ENCODE results near the gene GNB3.

The GNB3 gene

DNA sequence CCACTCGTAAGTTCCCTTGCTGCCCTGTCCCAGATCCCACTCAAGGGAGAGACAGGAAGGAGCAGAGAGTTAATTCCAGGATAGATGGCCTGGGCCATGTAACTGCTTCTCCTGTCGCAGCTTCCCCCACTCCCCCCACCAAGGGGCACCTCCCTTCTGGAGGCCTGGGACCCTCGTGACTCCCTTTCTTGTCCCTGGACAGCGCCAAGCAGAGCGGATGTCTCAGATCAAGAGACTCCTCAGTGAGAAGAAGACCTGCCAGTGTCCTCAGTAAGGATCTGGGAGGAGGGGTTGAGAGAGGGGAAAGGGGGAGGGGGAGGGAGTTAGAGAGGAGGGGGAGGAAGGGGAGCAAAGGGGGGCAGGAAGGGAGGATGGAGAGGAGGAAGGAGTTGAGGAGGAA, 22.1 kb upstream of the GNB3 start:
- Mint-ChIP-seq H3K4me3 (no peak overlapping the region), H3K27ac (no peak overlapping the region)
- CTCF ChIA-PET, result no interaction called here

DNA sequence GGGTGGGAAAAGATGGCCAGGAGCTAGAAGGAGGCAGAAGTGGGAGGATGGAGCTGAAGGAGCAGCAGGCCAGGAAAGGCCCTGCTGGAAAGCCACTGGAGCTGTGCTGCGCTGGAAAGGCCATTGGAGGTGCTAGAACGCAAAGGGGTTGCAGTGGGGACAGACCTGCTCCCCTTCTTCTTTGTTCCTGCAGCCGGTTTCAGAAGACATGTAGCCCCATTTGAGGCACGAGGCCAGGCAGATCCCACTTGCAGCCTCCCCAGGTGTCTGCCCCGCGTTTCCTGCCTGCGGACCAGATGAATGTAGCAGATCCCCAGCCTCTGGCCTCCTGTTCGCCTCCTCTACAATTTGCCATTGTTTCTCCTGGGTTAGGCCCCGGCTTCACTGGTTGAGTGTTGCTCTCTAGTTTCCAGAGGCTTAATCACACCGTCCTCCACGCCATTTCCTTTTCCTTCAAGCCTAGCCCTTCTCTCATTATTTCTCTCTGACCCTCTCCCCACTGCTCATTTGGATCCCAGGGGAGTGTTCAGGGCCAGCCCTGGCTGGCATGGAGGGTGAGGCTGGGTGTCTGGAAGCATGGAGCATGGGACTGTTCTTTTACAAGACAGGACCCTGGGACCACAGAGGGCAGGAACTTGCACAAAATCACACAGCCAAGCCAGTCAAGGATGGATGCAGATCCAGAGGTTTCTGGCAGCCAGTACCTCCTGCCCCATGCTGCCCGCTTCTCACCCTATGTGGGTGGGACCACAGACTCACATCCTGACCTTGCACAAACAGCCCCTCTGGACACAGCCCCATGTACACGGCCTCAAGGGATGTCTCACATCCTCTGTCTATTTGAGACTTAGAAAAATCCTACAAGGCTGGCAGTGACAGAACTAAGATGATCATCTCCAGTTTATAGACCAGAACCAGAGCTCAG, 21.4 kb upstream of the GNB3 start:
- Mint-ChIP-seq H3K27me3 (peaks cover 38% of the 10 kb centered on the region), H3K4me3 (no peak overlapping the region), H3K4me1 (peaks cover 15% of the 10 kb centered on the region), H3K9me3 (no peaks in the 10 kb centered on the region), H3K36me3 (peaks cover 39% of the 10 kb centered on the region), H3K27ac (peak overlapping the region; percentile 39)
- CTCF ChIA-PET, result interaction anchor here (7.8 kb wide), 1 partner anchor 65 kb away, joined by 91 read pairs; the partner anchor contains the start of gene MLF2
- DNase-seq, result no peak

More for the DNA sequence above, 22.1 kb upstream of the GNB3 start:
- H3K4me1 Mint-ChIP-seq, result peaks cover 15% of the 10 kb centered on the region
- no peaks in the 10 kb centered on the region for H3K9me3 Mint-ChIP-seq
- H3K27me3 Mint-ChIP-seq, result peaks cover 30% of the 10 kb centered on the region
- H3K36me3 Mint-ChIP-seq, result peaks cover 42% of the 10 kb centered on the region
- no peak for DNase-seq

GRCh38 chr12:6820166-6820565, 20.6 kb upstream of the GNB3 start:
- H3K4me1 Mint-ChIP-seq, result peaks cover 15% of the 10 kb centered on the region
- no peaks in the 10 kb centered on the region for H3K9me3 Mint-ChIP-seq
- H3K36me3 Mint-ChIP-seq, result peaks cover 34% of the 10 kb centered on the region
- CTCF ChIA-PET, result interaction anchor here (1.5 to 7.8 kb wide), 2 partner anchors 28 to 66 kb away, joined by 4 to 91 read pairs; partner anchors contain the start of gene MLF2
- no peak for DNase-seq
- peaks cover 46% of the 10 kb centered on the region for H3K27me3 Mint-ChIP-seq
- H3K4me3 Mint-ChIP-seq, result no peak overlapping the region
- no peak overlapping the region for H3K27ac Mint-ChIP-seq

- H3K4me3 Mint-ChIP-seq, result peak within 1 kb of the TSS; percentile 67
- H3K27me3 Mint-ChIP-seq, result peaks cover 62% of the 10 kb centered on the region
- H3K4me1 Mint-ChIP-seq, result peaks cover 22% of the 10 kb centered on the region
- no peaks in the 10 kb centered on the region for H3K9me3 Mint-ChIP-seq
- DNase-seq, result peak; percentile 45
- CTCF ChIA-PET, result interaction anchor here (1.0 to 7.8 kb wide), 4 partner anchors 29 to 68 kb away, joined by 3 to 91 read pairs (median 4); partner anchors contain the start of gene MLF2
- H3K36me3 Mint-ChIP-seq, result peaks cover 21% of the 10 kb centered on the region
- H3K27ac Mint-ChIP-seq, result peak within 1 kb of the TSS; percentile 20
Observed at GRCh38 chr12:6821591-6822425, 18.9 kb upstream of the GNB3 start, which contains the start of gene GPR162. Gene GPR162, plus strand, starts transcription at chr12:6821821. Its CDS starts 2,078 bp downstream, at chr12:6823899.

- H3K27me3 Mint-ChIP-seq, result peaks cover 70% of the 10 kb centered on the region
- H3K36me3 Mint-ChIP-seq, result peaks cover 17% of the 10 kb centered on the region
- H3K27ac Mint-ChIP-seq, result no peak overlapping the region
- peaks cover 28% of the 10 kb centered on the region for H3K4me1 Mint-ChIP-seq
- no peak overlapping the region for H3K4me3 Mint-ChIP-seq
- DNase-seq, result no peak
- no peaks in the 10 kb centered on the region for H3K9me3 Mint-ChIP-seq
- CTCF ChIA-PET, result interaction anchor here (1.0 to 7.8 kb wide), 3 partner anchors 48 to 86 kb away, joined by 4 to 91 read pairs (median 5); partner anchors contain the start of gene MLF2
Observed at GRCh38 chr12:6822426-6823135, 18.1 kb upstream of the GNB3 start.

- Mint-ChIP-seq H3K27ac (no peak overlapping the region), H3K4me1 (peaks cover 31% of the 10 kb centered on the region), H3K9me3 (no peaks in the 10 kb centered on the region), H3K27me3 (peaks cover 78% of the 10 kb centered on the region), H3K4me3 (no peak overlapping the region), H3K36me3 (peaks cover 10% of the 10 kb centered on the region)
- DNase-seq, result no peak
- CTCF ChIA-PET, result interaction anchor here (1.0 to 7.8 kb wide), 8 partner anchors 11 to 139 kb away, joined by 3 to 91 read pairs (median 8); partner anchors contain the start of genes CD4 and MLF2
Observed at GRCh38 chr12:6823182-6824084, 17.3 kb upstream of the GNB3 start.

GRCh38 chr12:6824085-6824775, 16.5 kb upstream of the GNB3 start:
- peaks cover 85% of the 10 kb centered on the region for H3K27me3 Mint-ChIP-seq
- H3K9me3 Mint-ChIP-seq, result no peaks in the 10 kb centered on the region
- no peak for DNase-seq
- no peak overlapping the region for H3K4me3 Mint-ChIP-seq
- H3K36me3 Mint-ChIP-seq, result peaks cover 6% of the 10 kb centered on the region
- CTCF ChIA-PET, result interaction anchor here (0.9 to 7.8 kb wide), 28 partner anchors 8 to 222 kb away, joined by 3 to 91 read pairs (median 4); partner anchors contain the start of genes CD4 and MLF2
- no peak overlapping the region for H3K27ac Mint-ChIP-seq
- H3K4me1 Mint-ChIP-seq, result peaks cover 37% of the 10 kb centered on the region

DNA sequence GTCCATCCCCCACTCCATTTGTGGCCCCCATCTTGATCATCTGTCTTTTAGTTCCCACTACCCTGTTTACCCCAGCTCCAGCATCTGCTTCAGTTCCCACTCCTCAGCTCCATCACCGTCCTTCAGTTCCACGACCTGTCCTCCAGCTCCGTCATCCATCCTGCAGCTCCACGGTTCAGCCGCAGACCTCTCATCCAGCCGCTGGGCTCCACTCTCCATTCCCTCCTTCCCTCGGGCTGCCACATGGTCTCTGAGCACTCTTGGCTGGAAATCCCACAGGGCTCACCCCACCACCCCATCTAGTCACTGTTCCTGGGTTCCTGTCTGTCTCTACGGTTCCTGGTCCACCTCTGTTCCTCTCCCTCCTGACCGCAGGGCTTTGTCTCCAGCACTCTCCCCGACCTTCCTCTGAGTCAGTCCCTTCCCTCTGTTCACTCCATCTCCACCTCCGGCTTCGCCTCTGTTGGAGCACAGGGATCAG, 15.8 kb upstream of the GNB3 start:
- no peak for DNase-seq
- H3K27me3 Mint-ChIP-seq, result peaks cover 92% of the 10 kb centered on the region
- CTCF ChIA-PET, result interaction anchor here (0.6 to 7.8 kb wide), 31 partner anchors 8 to 222 kb away, joined by 3 to 91 read pairs (median 4); partner anchors contain the start of genes CD4 and MLF2
- H3K4me3 Mint-ChIP-seq, result no peak overlapping the region
- no peaks in the 10 kb centered on the region for H3K9me3 Mint-ChIP-seq
- H3K4me1 Mint-ChIP-seq, result peaks cover 40% of the 10 kb centered on the region
- no peaks in the 10 kb centered on the region for H3K36me3 Mint-ChIP-seq
- H3K27ac Mint-ChIP-seq, result no peak overlapping the region

GRCh38 chr12:6825398-6826124, 15.2 kb upstream of the GNB3 start:
- CTCF ChIA-PET, result interaction anchor here (0.6 to 7.8 kb wide), 34 partner anchors 9 to 223 kb away, joined by 3 to 91 read pairs (median 4); partner anchors contain the start of genes CDCA3, MLF2, USP5 and ZNF384
- no peak overlapping the region for H3K27ac Mint-ChIP-seq

DNA sequence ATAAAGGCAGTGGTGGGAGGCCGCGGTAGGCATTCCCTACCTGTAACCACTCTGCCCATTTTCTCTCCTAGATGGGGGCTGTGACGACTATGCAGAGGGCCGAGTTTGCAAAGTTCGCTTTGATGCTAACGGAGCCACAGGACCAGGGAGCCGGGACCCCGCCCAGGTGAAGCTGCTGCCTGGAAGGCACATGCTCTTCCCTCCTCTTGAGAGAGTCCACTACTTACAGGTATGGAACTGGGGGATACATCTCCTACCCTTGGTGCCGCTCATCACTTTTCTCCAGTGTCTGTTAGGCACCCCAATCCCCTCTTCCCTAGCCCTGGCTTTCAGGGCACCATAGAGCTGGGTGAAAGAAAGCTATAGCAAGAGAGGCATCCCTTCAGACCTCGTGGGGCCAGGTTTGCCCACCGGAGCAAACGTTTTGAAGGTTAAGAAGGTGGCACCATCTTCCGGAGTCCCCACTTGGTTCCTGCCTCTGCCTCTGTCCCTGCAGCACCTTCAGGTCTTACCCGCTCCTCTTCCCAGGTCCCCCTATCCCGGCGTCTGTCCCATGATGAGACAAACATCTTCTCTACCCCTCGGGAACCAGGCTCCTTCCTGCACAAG, 14.5 kb upstream of the GNB3 start:
- Mint-ChIP-seq H3K4me1 (peaks cover 31% of the 10 kb centered on the region), H3K27ac (no peak overlapping the region), H3K27me3 (peaks cover 99% of the 10 kb centered on the region), H3K36me3 (no peaks in the 10 kb centered on the region), H3K9me3 (no peaks in the 10 kb centered on the region), H3K4me3 (no peak overlapping the region)
- DNase-seq, result no peak
- CTCF ChIA-PET, result interaction anchor here (0.8 to 7.8 kb wide), 15 partner anchors 10 to 224 kb away, joined by 3 to 91 read pairs (median 5); partner anchors contain the start of genes CDCA3, MLF2, USP5 and ZNF384

More at GRCh38 chr12:6825398-6826124, 15.2 kb upstream of the GNB3 start:
- peak; percentile 89 for DNase-seq
- H3K9me3 Mint-ChIP-seq, result no peaks in the 10 kb centered on the region
- peaks cover 38% of the 10 kb centered on the region for H3K4me1 Mint-ChIP-seq
- H3K4me3 Mint-ChIP-seq, result no peak overlapping the region
- H3K27me3 Mint-ChIP-seq, result peaks cover 99% of the 10 kb centered on the region
- no peaks in the 10 kb centered on the region for H3K36me3 Mint-ChIP-seq

Data from activated naive CD4-positive, alpha-beta T cell treated with anti-CD3 and anti-CD28 coated beads, Interleukin-2, amount 10 ng/mL, durations not matched to agents 7 days and 5 days (primary cell).